Measurements from ENCODE around the gene ST3GAL4. TPM values are rescaled to one million over a fixed set of nuclear protein-coding genes. Genes with fewer than 3 reads are reported as not detected.

Gene ST3GAL4
- total RNA-seq, 1 donor from 2014 or later, result 14.7 TPM

GRCh38 chr11:126422446-126422845 is 67.0 kb downstream of the ST3GAL4 start:
- DNase-seq (ENCODE audit: low read depth in 2 of 2), result no peak

DNA sequence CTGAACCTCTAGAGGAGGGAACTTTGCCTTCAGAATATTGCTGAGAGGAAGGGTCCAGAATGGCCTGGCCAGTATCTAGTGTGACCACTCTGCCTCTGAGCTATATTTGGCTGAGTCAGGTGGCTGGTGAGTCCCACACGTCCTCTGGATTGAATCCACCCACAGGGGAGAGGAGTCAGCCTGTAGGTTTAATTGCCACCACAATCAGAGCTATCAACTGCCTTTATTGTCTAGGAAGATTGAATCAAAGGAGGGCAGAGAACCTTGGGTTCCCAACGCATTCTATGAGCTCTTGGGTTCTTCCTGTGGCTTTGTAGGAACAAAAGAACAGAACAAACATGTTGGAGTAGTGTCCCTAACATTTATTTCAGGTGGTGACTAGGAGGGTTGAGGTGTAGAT is 67.7 kb downstream of the ST3GAL4 start:
- no peak for DNase-seq (ENCODE audit: low read depth in 2 of 2)

GRCh38 chr11:126423743-126424142 is 68.3 kb downstream of the ST3GAL4 start:
- DNase-seq (ENCODE audit: low read depth in 2 of 2), result no peak

DNA sequence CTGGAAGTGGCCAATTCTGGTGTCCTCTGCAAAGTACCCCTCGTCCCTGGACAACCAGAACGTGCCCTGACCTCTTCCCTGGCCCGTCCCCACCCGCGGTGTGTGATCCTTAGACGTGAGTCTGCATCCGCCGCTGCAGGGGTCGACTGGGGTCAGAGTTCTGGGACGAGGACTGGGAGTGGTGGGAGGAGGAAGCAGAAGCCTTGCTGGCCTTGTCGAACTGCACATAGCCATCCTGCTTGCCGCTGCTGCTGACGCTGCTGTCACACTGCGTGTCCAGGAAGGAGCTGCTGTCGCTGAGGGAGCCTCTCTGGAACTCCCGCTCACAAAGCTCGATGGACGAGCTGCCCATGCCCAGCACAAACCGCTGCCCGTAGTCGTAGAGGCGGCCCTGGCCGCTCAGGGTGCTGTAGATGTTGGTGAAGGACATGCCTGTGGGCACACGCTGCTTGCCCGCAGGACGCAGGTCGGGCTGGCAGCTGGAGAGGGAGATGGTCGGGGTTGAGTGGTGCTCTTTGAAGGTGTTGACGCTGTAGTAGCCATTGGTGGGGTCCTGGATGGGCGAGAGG is 69.1 kb downstream of the ST3GAL4 start:
- no peak for DNase-seq (ENCODE audit: low read depth in 2 of 2)

DNA sequence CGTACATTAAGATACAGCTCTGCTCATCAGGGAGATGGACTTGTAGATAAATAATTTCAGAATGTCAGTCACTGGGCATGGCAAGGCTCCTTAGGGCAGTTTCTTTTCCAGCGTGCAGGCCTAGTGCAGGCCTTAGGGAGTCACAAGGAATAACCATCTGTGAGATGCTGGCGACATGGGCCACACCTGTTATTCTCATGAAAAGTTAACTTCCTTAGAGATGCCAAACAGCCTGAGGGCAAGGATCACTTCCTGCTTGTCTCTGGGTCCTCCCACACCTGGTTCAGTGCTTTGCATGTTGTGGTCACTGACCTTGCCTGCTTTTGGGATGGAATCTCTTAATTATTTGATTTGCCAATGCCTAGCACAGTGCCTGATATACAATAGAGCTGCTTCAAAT is 70.6 kb downstream of the ST3GAL4 start:
- DNase-seq (ENCODE audit: low read depth in 2 of 2), result no peak

DNA sequence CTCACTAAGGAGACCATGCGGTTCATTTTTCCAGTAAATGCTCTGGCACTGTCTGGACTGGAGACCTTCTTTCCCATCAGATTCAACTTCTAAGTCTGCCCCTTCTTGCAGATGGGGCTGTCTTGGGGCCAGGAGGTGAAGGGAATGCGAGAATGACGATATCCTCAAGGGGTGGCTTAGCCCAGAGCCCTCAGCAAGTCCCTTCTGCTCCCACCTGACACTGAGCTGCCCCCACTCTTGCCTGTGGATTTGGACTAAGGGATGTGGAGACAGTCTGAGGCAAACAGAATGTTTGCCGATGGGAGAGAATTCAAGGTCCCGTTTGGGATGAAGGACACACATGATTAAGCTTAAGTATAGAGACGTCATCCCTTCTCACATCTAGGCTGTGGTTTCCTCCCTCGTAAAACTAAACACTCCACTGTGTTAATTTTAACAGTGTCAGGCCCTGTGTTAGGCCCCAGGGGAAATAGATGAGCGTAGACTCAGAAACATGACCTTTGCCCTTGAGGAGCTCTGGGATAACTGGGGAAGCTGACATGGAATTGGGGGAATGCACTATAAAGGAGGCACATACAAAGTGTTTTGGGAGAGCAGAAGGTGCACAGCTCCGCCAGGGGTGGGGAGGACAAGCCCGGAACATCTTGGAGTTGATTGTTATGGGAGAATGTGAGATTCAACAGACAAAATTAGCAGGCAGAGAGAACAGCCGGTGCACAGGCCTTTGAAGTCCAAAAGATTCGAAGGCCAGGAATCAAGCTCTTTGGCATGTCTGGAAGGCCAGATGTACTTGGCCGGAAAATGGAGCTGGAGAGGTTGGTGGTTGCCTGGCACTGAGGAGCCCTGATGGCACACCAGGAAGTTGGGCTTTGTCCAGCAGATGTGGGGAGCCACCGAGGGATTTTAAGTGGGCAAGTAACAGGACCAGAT is 71.6 kb downstream of the ST3GAL4 start:
- no peak for DNase-seq (ENCODE audit: low read depth in 2 of 2)

DNA sequence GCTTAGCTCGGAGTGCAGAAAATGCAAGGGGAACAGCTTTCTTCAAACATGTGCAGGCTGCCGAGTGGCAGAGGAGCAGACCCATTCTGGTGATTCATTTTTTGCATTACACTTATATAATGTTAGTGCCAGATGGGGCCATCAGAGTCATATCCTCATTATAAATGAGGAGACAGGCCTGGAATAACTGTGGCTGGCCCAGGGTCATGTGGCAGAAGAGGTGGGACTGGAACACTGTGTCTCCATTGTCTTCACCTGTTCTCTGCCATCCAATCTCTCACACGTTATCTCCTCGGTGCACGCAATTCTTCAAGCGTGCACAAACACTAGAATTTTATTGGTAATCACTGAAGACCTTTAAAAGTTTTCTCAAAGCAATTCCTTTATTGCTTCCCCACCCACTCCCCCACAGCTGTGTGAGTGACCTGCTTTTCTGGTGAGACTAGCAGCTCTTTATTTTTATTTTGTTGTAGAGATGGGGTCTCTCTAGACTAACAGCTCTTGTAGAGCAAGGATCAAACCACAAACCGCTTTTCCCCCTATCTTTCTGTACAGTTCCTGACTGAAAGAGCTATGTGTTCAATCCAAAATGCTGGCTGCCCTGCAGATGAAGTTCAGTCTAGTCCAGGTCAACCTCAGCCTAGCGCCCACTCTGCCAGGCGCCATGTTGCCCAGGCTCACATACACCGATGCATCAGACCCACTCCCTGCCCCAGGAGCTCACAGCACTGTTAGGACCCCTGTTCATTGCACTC is 75.3 kb downstream of the ST3GAL4 start:
- DNase-seq (ENCODE audit: low read depth in 2 of 2), result peak; percentile 10 to 23

DNA sequence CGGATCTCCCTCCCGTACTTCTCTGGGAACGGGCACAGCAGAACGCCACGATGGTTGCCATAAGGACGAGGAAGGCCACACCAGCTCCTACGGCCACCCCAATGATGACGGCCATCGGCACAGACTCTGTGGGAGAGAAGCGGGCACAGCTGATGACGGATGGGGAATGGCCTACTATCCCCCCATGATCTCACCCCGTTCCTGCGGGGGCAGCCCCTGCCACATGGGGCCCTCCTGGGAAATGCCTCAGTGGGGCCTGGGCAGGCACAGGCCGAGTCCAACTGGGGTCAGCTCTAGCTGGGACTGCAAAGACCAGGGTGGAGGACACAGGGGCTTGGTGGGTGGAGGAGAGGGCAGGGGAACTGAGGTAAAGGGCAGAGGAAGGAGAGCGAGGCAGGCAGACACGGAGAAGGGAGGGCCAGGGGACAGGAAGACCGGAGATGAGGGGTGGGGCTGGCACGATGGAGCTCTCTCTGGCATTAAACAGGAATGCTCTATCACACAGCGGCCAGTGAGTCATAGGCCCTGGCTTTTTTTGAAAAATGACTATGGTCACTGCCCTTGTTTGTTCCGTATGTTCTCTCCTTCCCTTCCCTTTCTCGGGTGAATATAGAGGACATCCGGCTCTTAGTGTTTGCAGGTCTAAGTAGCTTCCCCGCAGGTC is 76.0 kb downstream of the ST3GAL4 start:
- peak; percentile 75 to 81 for DNase-seq (ENCODE audit: low read depth in 2 of 2)

DNA sequence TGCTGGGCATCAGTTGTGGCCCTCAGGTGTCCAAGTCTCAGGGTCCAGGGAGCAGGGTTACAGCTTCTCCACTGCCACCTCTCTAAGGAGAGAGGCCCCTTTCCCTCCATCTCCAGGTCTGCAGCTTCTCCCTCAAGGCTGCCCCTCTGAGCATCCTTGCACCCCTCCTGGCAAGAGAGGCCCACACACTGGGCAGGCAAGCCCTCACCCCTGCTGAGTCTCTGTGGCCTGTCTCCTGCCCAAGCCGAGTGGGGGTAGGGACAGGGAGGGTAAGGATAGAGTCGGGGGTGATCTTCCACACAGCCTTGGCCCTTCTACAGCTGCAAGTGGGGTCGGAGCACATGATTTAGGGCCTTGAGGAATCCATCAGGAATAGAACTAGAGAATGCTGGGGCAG is 76.6 kb downstream of the ST3GAL4 start:
- DNase-seq (ENCODE audit: low read depth in 2 of 2), result no peak

- DNase-seq (ENCODE audit: low read depth in 2 of 2), result no peak
Measured at GRCh38 chr11:126432525-126432924, 77.0 kb downstream of the ST3GAL4 start.

GRCh38 chr11:126433244-126433846 is 77.9 kb downstream of the ST3GAL4 start:
- DNase-seq (ENCODE audit: low read depth in 2 of 2), result no peak

- DNase-seq (ENCODE audit: low read depth in 2 of 2), result no peak
Measured at GRCh38 chr11:126433989-126434949, 78.8 kb downstream of the ST3GAL4 start.

GRCh38 chr11:126434950-126435335 is 79.5 kb downstream of the ST3GAL4 start:
- peak in 1 of 2 donors; percentile 47 for DNase-seq (ENCODE audit: low read depth in 2 of 2)

DNA sequence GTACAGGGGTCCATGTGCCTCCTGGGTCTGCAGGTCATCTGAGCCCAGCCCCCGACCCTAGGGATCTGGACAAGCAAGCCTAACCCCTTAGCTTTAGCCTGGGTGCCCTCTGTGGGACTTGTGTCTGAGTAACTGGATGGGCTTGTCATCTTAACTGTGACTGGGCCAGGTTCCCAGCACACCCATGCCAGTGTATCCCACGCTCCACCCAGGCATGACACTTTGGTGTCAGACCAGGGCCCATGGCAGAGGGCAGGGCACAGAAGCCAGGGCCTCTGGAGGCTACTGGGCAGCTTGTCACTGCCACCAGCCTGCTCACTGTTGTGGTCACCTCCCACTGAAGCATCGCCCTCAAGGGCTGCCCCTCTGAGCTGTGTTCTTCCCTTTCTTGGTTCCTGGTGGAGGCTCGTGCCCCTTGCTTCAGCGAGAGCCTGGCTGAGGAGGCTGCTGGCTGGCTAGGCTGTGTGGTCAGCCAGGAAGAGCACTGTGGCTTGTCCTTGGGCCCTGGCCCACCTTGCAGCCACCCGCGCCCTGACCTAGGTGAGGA is 80.8 kb downstream of the ST3GAL4 start:
- no peak for DNase-seq (ENCODE audit: low read depth in 2 of 2)

DNA sequence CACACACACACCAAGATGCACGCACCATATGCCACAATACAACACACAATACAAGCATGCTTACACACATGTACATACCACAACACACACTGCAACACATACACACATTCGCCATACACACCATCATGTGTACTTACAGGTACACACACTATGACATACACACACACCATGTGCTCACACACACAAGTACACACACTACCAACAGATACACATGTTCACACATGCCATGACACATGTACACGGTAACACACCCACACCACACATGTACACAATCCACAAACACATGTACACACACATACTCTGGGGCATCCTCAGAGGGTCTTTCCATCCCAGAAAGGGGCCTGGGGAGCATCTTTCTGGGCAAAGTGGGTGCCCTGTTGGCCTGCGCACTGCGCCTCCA is 82.2 kb downstream of the ST3GAL4 start:
- DNase-seq (ENCODE audit: low read depth in 2 of 2), result no peak

- no peak for DNase-seq (ENCODE audit: low read depth in 2 of 2)
Measured at GRCh38 chr11:126438272-126438671, 82.8 kb downstream of the ST3GAL4 start.

DNA sequence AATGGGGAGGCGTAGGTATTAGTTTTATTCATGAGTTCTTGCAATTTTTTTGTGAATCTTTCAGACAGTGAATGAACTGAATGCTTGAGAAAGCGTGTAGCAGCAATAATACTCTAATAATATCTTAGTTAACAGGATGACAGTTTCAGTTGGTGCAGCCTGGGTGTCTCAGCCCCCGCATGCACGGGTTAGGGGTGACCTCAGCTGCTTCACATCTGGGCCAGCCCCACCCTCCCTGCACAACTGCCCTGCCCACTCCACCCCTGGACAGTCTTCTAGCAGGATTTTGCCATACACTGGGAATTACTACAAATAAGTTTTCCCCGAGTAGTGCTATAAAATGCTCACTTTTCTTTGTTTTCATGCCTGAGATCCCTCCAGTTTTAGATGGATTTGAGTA is 83.2 kb downstream of the ST3GAL4 start:
- no peak for DNase-seq (ENCODE audit: low read depth in 2 of 2)

- no peak for DNase-seq (ENCODE audit: low read depth in 2 of 2)
Measured at GRCh38 chr11:126440276-126440675, 84.8 kb downstream of the ST3GAL4 start.

- DNase-seq (ENCODE audit: low read depth in 2 of 2), result peak; percentile 70 to 78
Measured at GRCh38 chr11:126440792-126441514, 85.5 kb downstream of the ST3GAL4 start.
